ENCODE data around the gene DFFB.

DNA sequence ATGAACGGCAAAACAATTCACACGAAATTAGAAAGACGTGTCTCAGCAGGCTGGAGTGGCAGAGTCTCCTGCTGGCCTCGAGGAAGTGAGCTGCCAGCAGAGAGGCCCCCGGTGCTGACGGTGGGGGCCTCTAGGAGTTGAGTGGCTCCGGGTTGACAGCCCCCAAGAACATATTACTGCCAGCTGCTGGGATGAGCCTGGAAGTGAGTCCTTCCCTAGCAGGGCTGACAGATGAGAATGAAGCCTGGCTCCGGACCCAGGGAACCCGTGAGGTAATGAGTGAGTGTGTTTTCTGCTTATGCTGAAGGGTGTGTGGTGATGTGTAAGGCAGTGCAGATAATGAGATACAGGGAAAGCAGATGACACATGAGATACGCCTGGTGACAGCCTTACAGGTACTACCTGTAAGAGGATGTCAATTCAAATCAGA, 37.5 kb upstream of the DFFB start:
- TF ChIP-seq POLR2AphosphoS5 (IDR thresholded peaks at IDR 0.05; ENCODE audit: low read depth, low read length): no peak
- no peak for TF ChIP-seq FOXP2 (optimal IDR thresholded peaks at IDR 0.05; ENCODE audit: borderline replicate concordance, extremely low read depth, extremely low read length, insufficient read depth)
